Suprapubic skin (tissue), 4 donors: ENCODE results near the gene DDHD1. TPM values are rescaled to one million over a fixed set of nuclear protein-coding genes. Genes with fewer than 3 reads are reported as not detected.

ENCODE experiments used
- DNase-seq, 2 donors: peaks; one replicate each; pipeline ENCODE4 v3.0.0-alpha.2; 2019; ENCODE audit warnings: low spot score in 2 of 2
- H3K27ac ChIP-seq: fragments of 200-600 bp; sonication (generic); one replicate; pipeline ENCODE4 v1.5.1; 2019
- H3K27me3 ChIP-seq: fragments of 200-600 bp; sonication (generic); one replicate; pipeline ENCODE4 v1.5.1; 2019
- H3K36me3 ChIP-seq: fragments of 200-600 bp; sonication (generic); one replicate; pipeline ENCODE4 v1.5.1; 2019
- H3K4me1 ChIP-seq: fragments of 200-600 bp; sonication (generic); one replicate; pipeline ENCODE4 v1.5.1; 2019
- H3K4me3 ChIP-seq: fragments of 200-600 bp; sonication (generic); one replicate; pipeline ENCODE4 v1.5.1; 2019; ENCODE audit warnings: mild to moderate bottlenecking
- H3K9me3 ChIP-seq: fragments of 200-600 bp; sonication (generic); one replicate; pipeline ENCODE4 v1.5.1; 2019
- CTCF ChIP-seq, 2 donors: fragments of 200-600 bp in 1 of 2; fragments of 450-650 bp in 1 of 2; sonication (generic) in 1 of 2; IDR thresholded peaks; one replicate each; pipeline ENCODE4 v1.5.1; 2016 to 2019; ENCODE audit warnings: antibody characterized with exemption in 2 of 2, mild to moderate bottlenecking in 1 of 2, moderate library complexity in 1 of 2
- EP300 ChIP-seq: sonication (generic); formaldehyde crosslinking; IDR thresholded peaks from one replicate; pipeline ENCODE4 v1.6.1; 2017; ENCODE audit warnings: antibody characterized with exemption
- POLR2A ChIP-seq, 2 donors: fragments of 450-650 bp; IDR thresholded peaks; one replicate each; pipeline ENCODE4 v1.6.1; 2017; ENCODE audit warnings: antibody characterized with exemption in 2 of 2, mild to moderate bottlenecking in 2 of 2, moderate library complexity in 2 of 2
- POLR2AphosphoS5 ChIP-seq, 3 donors: sonication (generic); formaldehyde crosslinking; IDR thresholded peaks; one replicate each; pipeline ENCODE4 v1.6.1; 2017; ENCODE audit warnings: antibody characterized with exemption in 3 of 3
- WGBS: methylation state at CpG from one replicate; pipeline ENCODE4 v1.1.5; 2018; 5-methylcytosine and 5-hydroxymethylcytosine counted together
- total RNA-seq, 4 donors: library from RNA; depleted of rRNA; stranded (reverse); fragments of >200 nt; gene quantifications; one replicate each; pipeline ENCODE4 v1.1.0, GENCODE V29; 2016

Gene DDHD1
- total RNA-seq, 4 donors from 2014 or later: 10.1 to 25.3 (median 14.7) TPM

- Histone ChIP-seq H3K4me1 (no peaks in the 10 kb centered on the region), H3K36me3 (peaks cover 4% of the 10 kb centered on the region), H3K9me3 (no peaks in the 10 kb centered on the region), H3K27me3 (no peaks in the 10 kb centered on the region), H3K27ac (no peak overlapping the region), H3K4me3 (no peak overlapping the region)
- TF ChIP-seq POLR2AphosphoS5 (IDR thresholded peaks at IDR 0.05) (no peak), CTCF (IDR thresholded peaks at IDR 0.05) (no peak), POLR2A (IDR thresholded peaks at IDR 0.05) (no peak), EP300 (no peak)
- WGBS: 92% methylated on average over 1 of the region's 1 CpG
- DNase-seq: no peak
These were observed 93.1 kb downstream of the DDHD1 start for GRCh38 chr14:53060046-53060445.

DNA sequence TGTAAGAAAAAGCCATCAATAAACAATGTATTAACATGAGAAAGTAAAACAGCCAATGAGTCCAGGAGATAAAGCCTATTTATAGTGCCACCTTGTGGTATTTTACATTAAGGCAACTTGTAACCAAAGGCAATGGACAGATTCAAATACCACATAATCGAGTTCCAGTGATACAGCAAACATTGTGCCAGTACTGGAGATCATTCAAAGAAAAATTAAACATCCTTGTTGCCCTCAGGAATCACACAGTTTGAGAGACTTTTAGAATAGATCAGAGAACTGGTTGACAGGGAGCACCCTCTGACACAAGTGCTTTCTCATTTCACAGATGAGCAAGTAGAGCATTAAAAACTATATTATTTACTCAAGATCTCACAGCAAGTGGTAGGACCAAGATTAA, 98.1 kb downstream of the DDHD1 start:
- Histone ChIP-seq H3K36me3 (peaks cover 4% of the 10 kb centered on the region), H3K4me1 (no peaks in the 10 kb centered on the region), H3K4me3 (no peak overlapping the region), H3K27me3 (no peaks in the 10 kb centered on the region), H3K9me3 (no peaks in the 10 kb centered on the region), H3K27ac (peak overlapping the region; percentile 12)
- 0% methylated on average over 1 of the region's 1 CpG for WGBS
- no peak for DNase-seq
- no peak for TF ChIP-seq POLR2A (IDR thresholded peaks at IDR 0.05)
- no peak for TF ChIP-seq POLR2AphosphoS5 (IDR thresholded peaks at IDR 0.05)
- TF ChIP-seq CTCF (IDR thresholded peaks at IDR 0.05): peak; percentile 26 to 58

DNA sequence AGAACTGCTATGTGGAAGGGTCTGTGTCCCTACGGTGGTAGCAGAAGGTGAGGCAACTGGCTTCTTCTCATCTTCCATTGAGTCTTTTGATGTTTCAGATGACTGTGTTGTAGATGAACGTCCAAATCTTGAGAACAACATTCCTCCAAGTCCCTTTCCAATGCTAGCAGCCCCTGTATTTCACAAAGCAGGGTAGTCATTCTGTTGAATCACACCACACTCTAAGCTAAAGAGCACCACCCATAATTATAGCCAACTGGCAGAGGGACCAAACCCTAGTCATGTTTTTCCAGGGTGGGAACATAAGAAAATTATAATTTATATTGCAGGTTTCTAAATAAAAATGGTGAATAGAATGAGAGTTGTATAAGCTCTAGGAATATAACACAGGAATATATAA, 98.7 kb downstream of the DDHD1 start:
- 59% methylated on average over 2 of the region's 2 CpGs for WGBS
- no peaks in the 10 kb centered on the region for H3K9me3 ChIP-seq
- H3K27me3 ChIP-seq: no peaks in the 10 kb centered on the region
- TF ChIP-seq POLR2A (IDR thresholded peaks at IDR 0.05): no peak
- TF ChIP-seq POLR2AphosphoS5 (IDR thresholded peaks at IDR 0.05): no peak
- TF ChIP-seq EP300: no peak
- no peak for TF ChIP-seq CTCF (IDR thresholded peaks at IDR 0.05)
- peaks cover 4% of the 10 kb centered on the region for H3K36me3 ChIP-seq
- no peak for DNase-seq
- H3K4me1 ChIP-seq: no peaks in the 10 kb centered on the region
- no peak overlapping the region for H3K4me3 ChIP-seq
- no peak overlapping the region for H3K27ac ChIP-seq

DNA sequence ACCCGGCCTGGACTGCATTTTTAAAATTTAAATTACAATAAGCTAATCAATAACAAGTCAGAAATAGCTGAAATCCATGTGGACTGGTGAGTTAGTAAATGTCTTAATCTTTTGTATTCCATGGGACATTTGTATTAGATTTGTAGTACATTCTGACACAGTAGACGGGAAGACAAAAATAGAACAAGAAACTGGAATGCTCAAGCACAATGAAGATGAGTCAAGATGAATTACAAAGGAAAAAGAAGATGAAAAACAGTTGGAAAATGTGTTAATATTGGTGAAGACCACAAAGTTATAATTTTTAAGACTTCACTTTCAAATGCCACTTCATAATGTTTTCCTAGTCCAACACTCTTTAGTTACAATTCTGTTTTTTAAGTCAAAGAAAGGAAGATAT, 104.5 kb downstream of the DDHD1 start:
- no peak for DNase-seq
- H3K4me1 ChIP-seq: no peaks in the 10 kb centered on the region
- H3K27ac ChIP-seq: no peak overlapping the region
- 71% methylated on average over 2 of the region's 2 CpGs for WGBS
- no peaks in the 10 kb centered on the region for H3K27me3 ChIP-seq
- no peak overlapping the region for H3K4me3 ChIP-seq
- no peaks in the 10 kb centered on the region for H3K36me3 ChIP-seq
- TF ChIP-seq POLR2AphosphoS5 (IDR thresholded peaks at IDR 0.05) (no peak), POLR2A (IDR thresholded peaks at IDR 0.05) (no peak), CTCF (IDR thresholded peaks at IDR 0.05) (no peak), EP300 (no peak)
- H3K9me3 ChIP-seq: no peaks in the 10 kb centered on the region

GRCh38 chr14:53047307-53048069, 105.6 kb downstream of the DDHD1 start:
- no peak overlapping the region for H3K4me3 ChIP-seq
- no peaks in the 10 kb centered on the region for H3K36me3 ChIP-seq
- DNase-seq: no peak
- H3K27ac ChIP-seq: no peak overlapping the region
- no peaks in the 10 kb centered on the region for H3K27me3 ChIP-seq
- TF ChIP-seq POLR2AphosphoS5 (IDR thresholded peaks at IDR 0.05) (no peak), CTCF (IDR thresholded peaks at IDR 0.05) (no peak), EP300 (no peak), POLR2A (IDR thresholded peaks at IDR 0.05) (no peak)
- H3K4me1 ChIP-seq: no peaks in the 10 kb centered on the region
- H3K9me3 ChIP-seq: no peaks in the 10 kb centered on the region
- 86% methylated on average over 5 of the region's 5 CpGs for WGBS
